Upper lobe of left lung (tissue), 6 donors: ENCODE measurements around the gene ARG2. TPM values are rescaled to one million over a fixed set of nuclear protein-coding genes. Genes with fewer than 3 reads are reported as not detected.

Source experiments
- ATAC-seq, 2 donors: fragments of 200-7000 bp; cut with Tn5 transposase; one replicate each; pipeline ENCODE4 v1.9.1; 2022; ENCODE audit warnings: mild to moderate bottlenecking in 2 of 2, moderate library complexity in 2 of 2; ENCODE audit not compliant: low FRiP score in 2 of 2
- DNase-seq, 2 donors: peaks; one replicate each; pipeline ENCODE4 v3.0.0-alpha.2; 2019 to 2020
- H3K27ac ChIP-seq, 4 donors: fragments of 200-600 bp; sonication (generic); one replicate each; pipeline ENCODE4 v1.5.1; 2016 to 2019
- H3K27me3 ChIP-seq, 4 donors: fragments of 200-600 bp; sonication (generic); one replicate each; pipeline ENCODE4 v1.5.1; 2017 to 2019
- H3K36me3 ChIP-seq, 4 donors: fragments of 200-600 bp; sonication (generic); one replicate each; pipeline ENCODE4 v1.5.1; 2016 to 2019
- H3K4me1 ChIP-seq, 4 donors: fragments of 200-600 bp; sonication (generic); one replicate each; pipeline ENCODE4 v1.5.1; 2018 to 2019
- H3K4me3 ChIP-seq, 4 donors: fragments of 200-600 bp; sonication (generic); one replicate each; pipeline ENCODE4 v1.5.1; 2017 to 2019; ENCODE audit warnings: mild to moderate bottlenecking in 2 of 4, moderate library complexity in 1 of 4
- H3K9me3 ChIP-seq, 4 donors: fragments of 200-600 bp; sonication (generic); one replicate each; pipeline ENCODE4 v1.5.1; 2018 to 2019
- EP300 ChIP-seq, 4 donors: sonication (generic); formaldehyde crosslinking; IDR thresholded peaks; one replicate each; pipeline ENCODE4 v1.5.1; 2017; ENCODE audit warnings: antibody characterized with exemption in 4 of 4, control low read depth in 2 of 4
- POLR2A ChIP-seq, 4 donors: fragments of 450-650 bp; IDR thresholded peaks; one replicate each; pipeline ENCODE4 v1.5.1; 2016 to 2017; ENCODE audit warnings: antibody characterized with exemption in 4 of 4, mild to moderate bottlenecking in 2 of 4
- POLR2AphosphoS5 ChIP-seq, 2 donors: sonication (generic); formaldehyde crosslinking; IDR thresholded peaks; one replicate each; pipeline ENCODE4 v1.5.1; 2017; ENCODE audit warnings: antibody characterized with exemption in 2 of 2
- WGBS, 2 donors: methylation state at CpG; one replicate each; pipeline ENCODE4 v1.1.5; 2017 to 2018; 5-methylcytosine and 5-hydroxymethylcytosine counted together
- total RNA-seq, 6 donors: library from RNA; depleted of rRNA in 4 of 6; stranded (reverse); fragments of >200 nt in 4 of 6; gene quantifications; one replicate each; pipeline versions ENCODE4 v1.1.0 to v1.2.1, GENCODE V29; 2016 to 2021
- TF ChIP-seq, protein P1 (sequence below), 6 experiments: fragments of 450-650 bp in 4 of 6; fragments of 200-600 bp in 2 of 6; sonication (generic) in 2 of 6; IDR thresholded peaks; one replicate each; pipeline ENCODE4 v1.5.1; 2016 to 2019; ENCODE audit warnings: antibody characterized with exemption in 6 of 6
- donor health status: DM: no; HTN: no; CAD: no; lungs with moderate emphysema.
- donor health status: DM: no; HTN: yes; CAD: no; lungs with severe emphysema.

Gene ARG2
- total RNA-seq, 6 donors from 2014 or later, result 1.1 to 11.7 (median 8.6) TPM; not detected in 1

DNA sequence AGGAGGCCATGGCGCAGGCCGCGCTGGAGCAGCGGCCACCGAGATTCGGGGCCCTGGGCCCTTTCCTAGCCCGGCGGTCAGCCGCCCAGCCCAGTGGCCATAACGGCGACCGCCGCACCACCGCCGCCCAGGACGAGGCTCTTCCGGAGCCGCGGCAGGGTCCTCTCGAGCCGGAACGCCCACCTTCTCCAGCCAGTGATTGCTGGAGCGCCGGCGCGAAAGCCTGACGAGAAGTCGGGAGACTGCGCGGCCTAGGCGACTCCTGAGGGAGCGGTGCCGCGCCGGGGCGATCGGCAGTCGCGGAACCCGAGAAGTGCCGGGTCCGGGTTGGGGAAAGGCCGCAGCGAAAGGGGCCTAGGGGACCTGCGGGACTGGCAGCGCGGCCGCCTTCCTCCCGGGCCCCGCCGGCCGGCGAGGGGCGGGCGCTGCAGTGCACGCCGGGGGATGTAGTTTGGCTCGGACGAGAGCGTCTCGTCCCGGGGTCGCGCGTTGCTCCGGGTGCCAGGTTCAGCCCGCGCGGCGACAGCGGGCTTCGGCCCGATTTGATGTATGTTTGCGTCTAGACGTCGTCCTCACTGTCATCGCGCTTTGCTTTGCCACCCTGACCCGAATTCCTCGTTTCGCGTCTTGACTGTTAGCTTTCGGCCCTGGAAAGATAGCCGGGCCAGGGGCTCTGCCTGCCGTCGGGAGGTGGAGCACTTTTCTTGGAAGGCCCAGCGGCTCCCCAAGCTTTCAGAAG is 54.9 kb downstream of the ARG2 start, which contains the start of gene VTI1B:
Gene VTI1B, minus strand, starts transcription at position 153 of the 739 bp plus-strand sequence. Its CDS starts 143 bp downstream, at position 10.
- Histone ChIP-seq H3K27me3 (no peaks in the 10 kb centered on the region), H3K9me3 (no peaks in the 10 kb centered on the region), H3K36me3 (peaks cover 0 to 13% (median 4%) of the 10 kb centered on the region in 4 donors), H3K4me1 (peaks cover 19 to 27% (median 24%) of the 10 kb centered on the region in 4 donors), H3K4me3 (peak within 1 kb of the TSS; percentile 52 to 97 (median 79)), H3K27ac (peak within 1 kb of the TSS; percentile 96 to 99 (median 98))
- WGBS, 2 donors, result 0 to 1% methylated on average over 3 to 35 of the region's 87 CpGs
- DNase-seq (peak; percentile 73 to 98), ATAC-seq (peak; percentile 94 to 98)
- TF ChIP-seq POLR2A (IDR thresholded peaks at IDR 0.05) (peak in 3 of 4 donors; percentile 54 to 89 (median 68)), EP300 (IDR thresholded peaks at IDR 0.05) (no peak), POLR2AphosphoS5 (IDR thresholded peaks at IDR 0.05) (peak; percentile 48 to 58)
- TF ChIP-seq, protein P1, sequence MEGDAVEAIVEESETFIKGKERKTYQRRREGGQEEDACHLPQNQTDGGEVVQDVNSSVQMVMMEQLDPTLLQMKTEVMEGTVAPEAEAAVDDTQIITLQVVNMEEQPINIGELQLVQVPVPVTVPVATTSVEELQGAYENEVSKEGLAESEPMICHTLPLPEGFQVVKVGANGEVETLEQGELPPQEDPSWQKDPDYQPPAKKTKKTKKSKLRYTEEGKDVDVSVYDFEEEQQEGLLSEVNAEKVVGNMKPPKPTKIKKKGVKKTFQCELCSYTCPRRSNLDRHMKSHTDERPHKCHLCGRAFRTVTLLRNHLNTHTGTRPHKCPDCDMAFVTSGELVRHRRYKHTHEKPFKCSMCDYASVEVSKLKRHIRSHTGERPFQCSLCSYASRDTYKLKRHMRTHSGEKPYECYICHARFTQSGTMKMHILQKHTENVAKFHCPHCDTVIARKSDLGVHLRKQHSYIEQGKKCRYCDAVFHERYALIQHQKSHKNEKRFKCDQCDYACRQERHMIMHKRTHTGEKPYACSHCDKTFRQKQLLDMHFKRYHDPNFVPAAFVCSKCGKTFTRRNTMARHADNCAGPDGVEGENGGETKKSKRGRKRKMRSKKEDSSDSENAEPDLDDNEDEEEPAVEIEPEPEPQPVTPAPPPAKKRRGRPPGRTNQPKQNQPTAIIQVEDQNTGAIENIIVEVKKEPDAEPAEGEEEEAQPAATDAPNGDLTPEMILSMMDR (IDR thresholded peaks at IDR 0.05), result peak in 3 of 6 experiments; percentile 5 to 24 (median 6)

DNA sequence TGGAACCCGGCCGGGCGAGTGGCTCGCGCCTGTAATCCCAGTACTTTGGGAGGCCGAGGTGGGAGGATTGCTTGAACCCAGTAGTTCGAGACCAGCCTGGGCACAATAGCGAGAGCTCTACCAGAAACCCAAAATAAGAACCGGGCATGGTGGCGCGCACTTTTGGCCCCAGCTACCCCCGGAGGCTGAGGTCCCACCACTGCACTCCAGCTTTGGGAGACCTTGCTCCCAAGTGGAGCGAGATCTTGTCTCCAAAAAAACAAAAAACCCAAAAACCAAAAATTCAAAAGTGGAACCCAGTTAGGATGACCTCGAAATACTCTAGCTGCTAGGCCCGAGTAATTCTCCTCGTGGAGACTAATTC is 55.5 kb downstream of the ARG2 start:
- WGBS, 2 donors, result 38 to 42% methylated on average over 15 of the region's 16 CpGs
- no peaks in the 10 kb centered on the region for H3K27me3 ChIP-seq
- H3K4me3 ChIP-seq, result peak overlapping the region; percentile 52 to 97 (median 79)
- H3K27ac ChIP-seq, result peak overlapping the region; percentile 96 to 99 (median 98)
- H3K36me3 ChIP-seq, result peaks cover 0 to 13% (median 4%) of the 10 kb centered on the region in 4 donors
- H3K9me3 ChIP-seq, result no peaks in the 10 kb centered on the region
- DNase-seq, result no peak
- H3K4me1 ChIP-seq, result peaks cover 19 to 29% (median 24%) of the 10 kb centered on the region in 4 donors
- TF ChIP-seq POLR2AphosphoS5 (IDR thresholded peaks at IDR 0.05) (no peak), EP300 (IDR thresholded peaks at IDR 0.05) (no peak), POLR2A (IDR thresholded peaks at IDR 0.05) (no peak)
- TF ChIP-seq, protein P1 (IDR thresholded peaks at IDR 0.05), result no peak
- ATAC-seq, result no peak

DNA sequence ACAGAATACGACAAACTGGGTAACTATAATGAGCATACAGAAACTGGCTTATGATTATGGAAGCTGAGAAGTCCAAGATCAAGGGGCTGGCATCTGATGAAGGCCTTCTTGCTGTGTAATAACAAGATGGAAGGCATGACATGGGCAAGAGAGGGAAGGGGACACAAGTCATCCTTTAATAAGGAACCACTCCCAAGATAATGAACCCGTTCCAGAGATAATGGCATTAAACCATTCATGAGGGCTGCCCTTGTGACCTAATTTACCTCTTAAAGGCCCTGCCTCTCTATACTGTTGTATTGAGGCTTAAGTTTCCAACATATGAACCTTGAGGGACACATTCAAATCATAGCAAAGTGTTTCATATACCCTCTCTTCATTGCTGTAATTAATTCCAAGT is 59.3 kb downstream of the ARG2 start:
- TF ChIP-seq POLR2A (IDR thresholded peaks at IDR 0.05), result no peak
- no peak for TF ChIP-seq POLR2AphosphoS5 (IDR thresholded peaks at IDR 0.05)
- TF ChIP-seq EP300 (IDR thresholded peaks at IDR 0.05), result no peak
- TF ChIP-seq, protein P1 (IDR thresholded peaks at IDR 0.05), result no peak
- DNase-seq (no peak), ATAC-seq (no peak)
- peaks cover 4 to 13% (median 7%) of the 10 kb centered on the region in 4 donors for H3K4me1 ChIP-seq
- peaks cover 0 to 33% (median 6%) of the 10 kb centered on the region in 4 donors for H3K36me3 ChIP-seq
- H3K27me3 ChIP-seq, result no peaks in the 10 kb centered on the region
- WGBS, 2 donors, result 54 to 75% methylated on average over 2 of the region's 2 CpGs
- no peaks in the 10 kb centered on the region for H3K9me3 ChIP-seq
- H3K4me3 ChIP-seq, result no peak overlapping the region
- H3K27ac ChIP-seq, result no peak overlapping the region

DNA sequence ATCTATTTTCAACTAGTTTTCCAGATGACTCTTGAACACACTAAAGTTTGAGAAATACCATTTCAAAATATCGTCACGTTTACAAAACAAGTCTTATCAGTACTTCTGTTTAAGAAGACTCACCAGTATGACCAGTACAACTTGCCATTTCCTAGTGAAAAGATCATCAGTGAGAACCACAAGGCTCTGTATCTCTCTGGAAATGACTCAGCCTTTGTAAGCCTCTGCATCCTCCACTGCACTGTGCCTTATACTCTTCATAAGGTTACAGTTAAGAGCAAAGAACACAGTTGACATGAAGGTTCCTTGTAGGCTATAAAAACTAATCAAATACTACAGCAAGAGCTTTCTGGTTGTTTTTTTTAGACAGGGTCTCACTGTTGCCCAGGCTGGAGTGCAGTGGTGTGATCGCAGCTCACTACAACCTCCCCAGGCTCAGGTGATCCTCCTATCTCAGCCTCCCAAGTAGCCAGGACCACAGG is 60.4 kb downstream of the ARG2 start:
- no peak overlapping the region for H3K4me3 ChIP-seq
- WGBS, 2 donors, result 66% methylated on average over 3 of the region's 3 CpGs
- H3K4me1 ChIP-seq, result peaks cover 3 to 11% (median 6%) of the 10 kb centered on the region in 4 donors
- ATAC-seq, result peak in 1 of 2 donors; percentile 36
- no peaks in the 10 kb centered on the region for H3K27me3 ChIP-seq
- TF ChIP-seq EP300 (IDR thresholded peaks at IDR 0.05) (no peak), POLR2AphosphoS5 (IDR thresholded peaks at IDR 0.05) (no peak), POLR2A (IDR thresholded peaks at IDR 0.05) (no peak)
- TF ChIP-seq, protein P1 (IDR thresholded peaks at IDR 0.05), result no peak
- H3K27ac ChIP-seq, result no peak overlapping the region
- DNase-seq, result no peak
- H3K9me3 ChIP-seq, result no peaks in the 10 kb centered on the region
- peaks cover 0 to 44% (median 14%) of the 10 kb centered on the region in 4 donors for H3K36me3 ChIP-seq
